Trophoblast cell (in vitro differentiated cells and primary cell): ENCODE results near the gene ACAA1.

Experiments used
- DNase-seq, 2 donors: peaks; one replicate each; pipeline ENCODE4 v3.0.0-alpha.2; 2016
- H2AFZ ChIP-seq: 2 replicates; pipeline ENCODE4 v1.6.1; 2013; ENCODE audit warnings: low read length, moderate library complexity, mild to moderate bottlenecking; ENCODE audit not compliant: insufficient read depth, poor library complexity
- H2AK5ac ChIP-seq: 2 replicates; pipeline ENCODE4 v1.6.1; 2013; ENCODE audit warnings: mild to moderate bottlenecking, low read length
- H2BK120ac ChIP-seq: 2 replicates; pipeline ENCODE4 v1.6.1; 2013; ENCODE audit warnings: low read length, mild to moderate bottlenecking, moderate library complexity; ENCODE audit not compliant: insufficient read depth, poor library complexity
- H2BK12ac ChIP-seq: 2 replicates; pipeline ENCODE4 v1.6.1; 2013; ENCODE audit warnings: mild to moderate bottlenecking, low read length, moderate library complexity
- H2BK5ac ChIP-seq: 2 replicates; pipeline ENCODE4 v1.6.1; 2013; ENCODE audit warnings: low read length, low read depth, moderate library complexity, mild to moderate bottlenecking; ENCODE audit not compliant: poor library complexity
- H3K14ac ChIP-seq: 2 replicates; pipeline ENCODE4 v1.6.1; 2013; ENCODE audit warnings: mild to moderate bottlenecking, low read length
- H3K18ac ChIP-seq: 2 replicates; pipeline ENCODE4 v1.6.1; 2013; ENCODE audit warnings: mild to moderate bottlenecking, low read length
- H3K23ac ChIP-seq: 2 replicates; pipeline ENCODE4 v1.6.1; 2013; ENCODE audit warnings: low read length
- H3K27ac ChIP-seq: 2 replicates; pipeline ENCODE4 v1.5.1; 2013; ENCODE audit warnings: low read depth, mild to moderate bottlenecking, inconsistent platforms, low read length, moderate library complexity
- H3K27me3 ChIP-seq: 2 replicates; pipeline ENCODE4 v1.6.1; 2013; ENCODE audit warnings: inconsistent platforms, mild to moderate bottlenecking, low read length, moderate library complexity; ENCODE audit not compliant: insufficient read depth
- H3K36me3 ChIP-seq, 2 experiments: 1 replicate in 1 of 2; 2 replicates in 1 of 2; pipeline ENCODE4 v1.6.1; 2013; ENCODE audit warnings: low read length in 2 of 2, mild to moderate bottlenecking in 2 of 2, moderate library complexity in 1 of 2; ENCODE audit not compliant: insufficient read depth in 2 of 2, control insufficient read depth in 1 of 2
- H3K4ac ChIP-seq: 2 replicates; pipeline ENCODE4 v1.6.1; 2013; ENCODE audit warnings: low read depth, mild to moderate bottlenecking, low read length, moderate library complexity
- H3K4me1 ChIP-seq, 2 experiments: 1 replicate in 1 of 2; 2 replicates in 1 of 2; pipeline ENCODE4 v1.6.1; 2013; ENCODE audit warnings: low read length in 2 of 2, mild to moderate bottlenecking in 2 of 2, moderate library complexity in 1 of 2; ENCODE audit not compliant: insufficient read depth in 2 of 2, control insufficient read depth in 1 of 2
- H3K4me2 ChIP-seq: 2 replicates; pipeline ENCODE4 v1.6.1; 2013; ENCODE audit warnings: inconsistent platforms, mild to moderate bottlenecking, low read length, moderate library complexity
- H3K4me3 ChIP-seq: 2 replicates; pipeline ENCODE4 v1.5.1; 2013; ENCODE audit warnings: mild to moderate bottlenecking, low read depth, low read length, inconsistent platforms
- H3K79me1 ChIP-seq: one replicate; pipeline ENCODE4 v1.6.1; 2013; ENCODE audit warnings: low read length
- H3K79me2 ChIP-seq: 2 replicates; pipeline ENCODE4 v1.6.1; 2013; ENCODE audit warnings: low read length, mild to moderate bottlenecking; ENCODE audit not compliant: control insufficient read depth, insufficient read depth, poor library complexity
- H3K9ac ChIP-seq: 2 replicates; pipeline ENCODE4 v1.6.1; 2013; ENCODE audit warnings: mild to moderate bottlenecking, low read length
- H3K9me3 ChIP-seq: 2 replicates; pipeline ENCODE4 v1.6.1; 2013; ENCODE audit warnings: low read depth, mild to moderate bottlenecking, control low read depth, inconsistent platforms, low read length; ENCODE audit not compliant: insufficient read depth
- H4K12ac ChIP-seq: 2 replicates; pipeline ENCODE4 v1.6.1; 2013; ENCODE audit warnings: low read depth, mild to moderate bottlenecking, low read length, moderate library complexity
- H4K8ac ChIP-seq: 2 replicates; pipeline ENCODE4 v1.6.1; 2013; ENCODE audit warnings: low read depth, mild to moderate bottlenecking, low read length, moderate library complexity
- H4K91ac ChIP-seq: one replicate; pipeline ENCODE4 v1.6.1; 2013; ENCODE audit warnings: low read depth, mild to moderate bottlenecking, low read length, moderate library complexity
- WGBS: extraction: QIAGEN DNeasy Blood & Tissue Kit; methylation state at CpG from one replicate; pipeline ENCODE4 v1.1.7; 2013; ENCODE audit warnings: missing lambda C conversion rate; ENCODE audit not compliant: insufficient read length, insufficient coverage; ENCODE audit errors: extremely low coverage; 5-methylcytosine and 5-hydroxymethylcytosine counted together

Gene ACAA1

DNA sequence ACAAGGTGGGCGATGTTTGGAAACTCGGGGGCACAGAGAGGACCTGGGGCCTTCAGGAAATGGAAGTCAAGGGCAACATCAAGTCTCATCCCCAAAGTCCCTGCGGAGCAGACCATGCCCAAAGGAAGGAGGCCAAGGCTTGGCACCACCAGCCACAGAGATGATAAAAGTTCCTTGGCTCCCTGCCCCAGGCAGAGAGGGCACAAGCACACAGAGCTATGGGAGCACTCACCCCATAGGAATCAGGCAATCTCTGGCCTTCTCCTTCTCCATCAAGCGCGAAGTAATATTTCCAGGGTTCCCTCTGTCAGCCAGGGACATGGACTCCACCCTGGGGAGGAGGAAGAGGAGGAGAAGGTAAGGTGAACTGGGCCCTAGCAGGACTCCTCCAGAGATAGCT, 7.9 kb downstream of the ACAA1 start:
- Histone ChIP-seq H3K4me2 (no peak overlapping the region), H2AK5ac (no peak overlapping the region), H2AFZ (no peak overlapping the region), H3K4ac (no peak overlapping the region), H3K36me3 (peaks cover 54 to 70% of the 10 kb centered on the region in 2 experiments), H3K79me2 (peaks cover 3% of the 10 kb centered on the region), H3K27ac (no peak overlapping the region), H3K14ac (no peak overlapping the region), H3K18ac (no peak overlapping the region), H3K9me3 (no peaks in the 10 kb centered on the region), H2BK12ac (no peak overlapping the region), H3K9ac (no peak overlapping the region), H3K23ac (no peak overlapping the region), H3K4me3 (no peak overlapping the region), H3K27me3 (no peaks in the 10 kb centered on the region), H3K4me1 (peaks cover 16 to 17% of the 10 kb centered on the region in 2 experiments), H4K12ac (no peak overlapping the region), H2BK120ac (no peak overlapping the region), H4K8ac (no peak overlapping the region), H2BK5ac (no peak overlapping the region), H4K91ac (no peak overlapping the region), H3K79me1 (peaks cover 13% of the 10 kb centered on the region)
- no peak for DNase-seq
- WGBS, result no CpG with 5 or more reads among the region's 5 CpGs

DNA sequence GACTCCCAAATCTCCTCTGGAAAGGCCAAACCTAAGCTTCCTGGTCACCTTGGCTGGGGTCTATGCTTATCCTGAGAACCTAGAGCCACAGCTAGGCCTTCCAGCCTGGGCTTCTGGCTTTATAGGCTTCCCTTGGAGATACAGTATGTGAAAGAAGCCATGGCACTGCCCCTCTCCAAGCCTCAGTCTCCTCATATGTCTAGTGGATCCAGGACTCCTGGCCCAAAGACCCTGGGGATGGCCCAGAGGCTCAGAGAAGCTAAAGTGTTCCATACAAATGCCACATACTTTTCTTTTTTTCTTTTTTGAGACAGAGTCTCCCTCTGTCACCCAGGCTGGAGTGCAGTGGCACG, 8.6 kb downstream of the ACAA1 start:
- H4K12ac ChIP-seq, result no peak overlapping the region
- H3K18ac ChIP-seq, result no peak overlapping the region
- no peak overlapping the region for H3K9ac ChIP-seq
- no peak overlapping the region for H2AK5ac ChIP-seq
- H2AFZ ChIP-seq, result no peak overlapping the region
- H3K23ac ChIP-seq, result no peak overlapping the region
- H3K36me3 ChIP-seq, result peaks cover 53 to 67% of the 10 kb centered on the region in 2 experiments
- H4K91ac ChIP-seq, result no peak overlapping the region
- no peak for DNase-seq
- H3K4me2 ChIP-seq, result no peak overlapping the region
- H3K4me1 ChIP-seq, result peaks cover 10 to 12% of the 10 kb centered on the region in 2 experiments
- H4K8ac ChIP-seq, result no peak overlapping the region
- H2BK5ac ChIP-seq, result no peak overlapping the region
- H3K79me1 ChIP-seq, result peaks cover 7% of the 10 kb centered on the region
- H3K79me2 ChIP-seq, result no peaks in the 10 kb centered on the region
- H2BK120ac ChIP-seq, result no peak overlapping the region
- no peaks in the 10 kb centered on the region for H3K9me3 ChIP-seq
- no peak overlapping the region for H3K4me3 ChIP-seq
- H3K27ac ChIP-seq, result no peak overlapping the region
- no peak overlapping the region for H3K4ac ChIP-seq
- H3K27me3 ChIP-seq, result no peaks in the 10 kb centered on the region
- no peak overlapping the region for H3K14ac ChIP-seq
- H2BK12ac ChIP-seq, result no peak overlapping the region
- WGBS, result no CpG with 5 or more reads among the region's 1 CpG

DNA sequence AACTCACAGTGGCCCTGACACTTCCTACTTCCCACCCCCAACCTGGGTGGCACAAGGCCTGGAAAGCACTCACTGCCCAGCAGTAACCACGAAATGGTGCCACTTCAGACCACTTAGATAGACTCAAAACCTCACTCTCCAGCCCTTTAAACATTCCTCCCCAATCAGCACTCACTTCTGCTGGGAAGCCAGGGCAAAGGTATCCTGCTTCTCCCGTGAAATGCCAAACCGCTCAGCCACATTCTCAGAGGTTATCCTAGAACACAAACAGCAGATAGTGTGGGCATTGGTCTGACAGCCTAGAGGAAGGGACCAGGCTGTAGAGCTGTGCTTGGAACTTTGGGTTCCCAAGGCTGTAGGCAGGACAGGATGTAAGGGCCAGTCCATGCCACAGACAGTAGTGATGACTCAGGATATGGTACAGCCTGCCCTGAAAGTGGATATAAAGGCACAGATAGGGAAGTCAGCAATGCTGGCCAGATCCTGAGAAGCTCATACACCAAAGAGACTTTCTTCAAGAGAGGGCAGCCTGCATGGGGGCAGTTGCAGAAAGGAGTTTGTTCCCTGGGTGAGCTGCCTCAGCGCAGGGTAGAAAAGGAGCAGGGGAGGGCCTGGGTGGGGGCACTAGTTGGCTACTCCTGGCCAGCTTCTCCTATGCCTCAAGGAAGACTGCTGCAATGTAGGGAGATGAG, 9.2 kb downstream of the ACAA1 start:
- Histone ChIP-seq H4K91ac (no peak overlapping the region), H2AK5ac (no peak overlapping the region), H3K4me1 (peaks cover 6 to 7% of the 10 kb centered on the region in 2 experiments), H3K36me3 (peaks cover 57 to 72% of the 10 kb centered on the region in 2 experiments), H4K12ac (no peak overlapping the region), H3K18ac (no peak overlapping the region), H3K4me3 (no peak overlapping the region), H2AFZ (no peak overlapping the region), H3K9ac (no peak overlapping the region), H3K4me2 (no peak overlapping the region), H3K79me2 (no peaks in the 10 kb centered on the region), H2BK5ac (no peak overlapping the region), H3K4ac (no peak overlapping the region), H3K14ac (no peak overlapping the region), H3K9me3 (no peaks in the 10 kb centered on the region), H2BK12ac (no peak overlapping the region), H2BK120ac (no peak overlapping the region), H3K27ac (no peak overlapping the region), H3K27me3 (no peaks in the 10 kb centered on the region), H3K79me1 (peaks cover 3% of the 10 kb centered on the region), H3K23ac (no peak overlapping the region), H4K8ac (no peak overlapping the region)
- DNase-seq, result no peak
- WGBS, result no CpG with 5 or more reads among the region's 4 CpGs

DNA sequence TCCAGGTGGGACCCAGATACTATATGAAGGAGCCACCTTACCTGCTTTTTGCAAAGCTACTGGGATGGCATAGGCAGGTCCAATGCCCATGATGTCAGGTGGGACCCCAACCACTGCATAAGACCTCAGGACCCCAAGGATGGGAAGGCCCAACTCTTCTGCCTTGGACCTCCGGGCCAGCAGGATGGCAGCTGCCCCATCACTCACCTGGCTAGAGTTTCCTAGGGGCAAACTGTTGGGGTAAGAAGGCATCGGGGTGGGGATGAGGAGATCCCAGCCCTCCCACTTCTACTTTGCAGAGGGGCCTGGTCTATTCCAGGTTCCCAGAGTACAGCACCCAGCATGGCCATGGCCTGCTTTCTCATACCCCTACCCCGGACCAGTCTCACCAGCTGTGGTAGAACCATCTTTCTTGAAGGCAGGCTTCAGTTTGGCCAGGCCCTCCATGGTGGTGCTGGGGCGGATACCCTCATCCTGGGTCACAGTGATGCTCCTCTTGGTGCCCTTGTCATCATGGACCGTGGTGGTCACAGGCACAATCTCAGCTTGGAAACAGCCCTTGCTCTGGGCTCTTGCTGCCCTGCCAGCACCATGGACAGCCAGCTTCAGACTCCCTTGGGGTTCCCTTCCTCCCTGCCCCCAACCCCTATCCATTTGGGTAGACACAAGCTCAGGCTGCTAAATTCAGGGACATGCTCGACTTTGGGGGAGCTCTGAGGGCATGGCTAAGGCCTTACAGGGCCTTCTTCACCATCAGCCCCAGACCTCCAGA, 10.6 kb downstream of the ACAA1 start:
- Histone ChIP-seq H4K91ac (no peak overlapping the region), H3K4me2 (no peak overlapping the region), H3K4me3 (no peak overlapping the region), H2BK120ac (no peak overlapping the region), H4K8ac (no peak overlapping the region), H3K14ac (no peak overlapping the region), H3K9ac (no peak overlapping the region), H3K4me1 (no peaks in the 10 kb centered on the region), H2AFZ (no peak overlapping the region), H3K18ac (no peak overlapping the region), H3K9me3 (no peaks in the 10 kb centered on the region), H3K23ac (no peak overlapping the region), H3K79me1 (no peaks in the 10 kb centered on the region), H2BK12ac (no peak overlapping the region), H3K27ac (no peak overlapping the region), H2BK5ac (no peak overlapping the region), H2AK5ac (no peak overlapping the region), H3K27me3 (no peaks in the 10 kb centered on the region), H3K4ac (no peak overlapping the region), H4K12ac (no peak overlapping the region), H3K79me2 (no peaks in the 10 kb centered on the region), H3K36me3 (peaks cover 65 to 80% of the 10 kb centered on the region in 2 experiments)
- WGBS, result no CpG with 5 or more reads among the region's 6 CpGs
- DNase-seq, result no peak
